Keratinocyte (primary cell): ENCODE data around the gene PDZD2. TPM values are rescaled to one million over a fixed set of nuclear protein-coding genes. Genes with fewer than 3 reads are reported as not detected.

Source experiments
- DNase-seq: peaks from one replicate; pipeline ENCODE4 v3.0.0-alpha.2; 2011; ENCODE audit warnings: low read depth, missing footprints, low spot score
- FAIRE-seq: peaks from 2 replicates; lab custom pipeline; 2011; peaks lifted over from hg19 to GRCh38; lab: Jason Lieb, UNC
- H2AFZ ChIP-seq: 2 replicates; pipeline ENCODE4 v1.6.0; 2012; ENCODE audit warnings: low read length, control low read depth, inconsistent platforms; ENCODE audit not compliant: control insufficient read depth
- H3K27ac ChIP-seq: 2 replicates; pipeline ENCODE4 v1.5.1; 2011; ENCODE audit warnings: low read length; ENCODE audit not compliant: control insufficient read depth, insufficient read depth
- H3K27me3 ChIP-seq: 3 replicates; pipeline ENCODE4 v1.6.0; 2011; ENCODE audit warnings: low read length; ENCODE audit not compliant: control insufficient read depth, insufficient read depth; ENCODE audit errors: extremely low read depth
- H3K36me3 ChIP-seq, 2 experiments: 2 replicates in 1 of 2; 3 replicates in 1 of 2; pipeline ENCODE4 v1.5.1; 2011; ENCODE audit warnings: low read length in 2 of 2, mild to moderate bottlenecking in 1 of 2; ENCODE audit not compliant: control insufficient read depth in 2 of 2, insufficient read depth in 2 of 2; ENCODE audit errors: extremely low read depth in 1 of 2
- H3K4me1 ChIP-seq: 3 replicates; pipeline ENCODE4 v1.5.1; 2011; ENCODE audit warnings: low read length; ENCODE audit not compliant: control insufficient read depth, insufficient read depth; ENCODE audit errors: extremely low read depth
- H3K4me2 ChIP-seq: 3 replicates; pipeline ENCODE4 v1.6.0; 2011; ENCODE audit warnings: low read depth, low read length; ENCODE audit not compliant: control insufficient read depth, insufficient read depth; ENCODE audit errors: extremely low read depth
- H3K4me3 ChIP-seq, 3 experiments: fragments of 200-600 bp in 1 of 3; sonication (generic) in 1 of 3; 2 replicates in 2 of 3; 3 replicates in 1 of 3; pipeline ENCODE4 v1.5.1; 2011 to 2016; ENCODE audit warnings: low read length in 3 of 3, mild to moderate bottlenecking in 3 of 3, control low read depth in 2 of 3, inconsistent platforms in 1 of 3, low read depth in 1 of 3, mixed read lengths in 1 of 3, mixed run types in 1 of 3, moderate library complexity in 1 of 3; ENCODE audit not compliant: control insufficient read depth in 2 of 3, insufficient read depth in 2 of 3; ENCODE audit errors: extremely low read depth in 1 of 3
- H3K79me2 ChIP-seq: 2 replicates; pipeline ENCODE4 v1.6.0; 2012; ENCODE audit warnings: low read length; ENCODE audit not compliant: control insufficient read depth, insufficient read depth
- H3K9ac ChIP-seq: 3 replicates; pipeline ENCODE4 v1.6.0; 2011; ENCODE audit warnings: low read length; ENCODE audit not compliant: control insufficient read depth, insufficient read depth; ENCODE audit errors: extremely low read depth
- H3K9me1 ChIP-seq: 3 replicates; pipeline ENCODE4 v1.6.0; 2011; ENCODE audit warnings: low read length; ENCODE audit not compliant: control insufficient read depth, insufficient read depth; ENCODE audit errors: extremely low read depth
- H3K9me3 ChIP-seq: 2 replicates; pipeline ENCODE4 v1.5.1; 2012; ENCODE audit warnings: low read depth, low read length; ENCODE audit not compliant: control insufficient read depth
- H4K20me1 ChIP-seq: 3 replicates; pipeline ENCODE4 v1.6.0; 2011; ENCODE audit warnings: low read length; ENCODE audit not compliant: control insufficient read depth, insufficient read depth; ENCODE audit errors: extremely low read depth
- CTCF ChIP-seq, 3 experiments: IDR thresholded peaks in 1 of 3; conservative IDR thresholded peaks in 1 of 3; optimal IDR thresholded peaks in 1 of 3; 2 replicates in 2 of 3; 3 replicates in 1 of 3; pipeline versions ENCODE3 to v1.5.1; 2011; ENCODE audit warnings: low read length in 3 of 3, mild to moderate bottlenecking in 3 of 3, moderate library complexity in 2 of 3, control low read depth in 1 of 3, inconsistent platforms in 1 of 3; ENCODE audit not compliant: insufficient read depth in 2 of 3; ENCODE audit errors: extremely low read depth in 1 of 3
- EZH2 ChIP-seq: IDR thresholded peaks from one replicate; pipeline ENCODE4 v1.6.1; 2012; ENCODE audit warnings: inconsistent platforms, mild to moderate bottlenecking, low read length, moderate library complexity
- dilution Hi-C: fragments of 300-500 bp; cut with MboI; formaldehyde crosslinking; loops from one replicate; pipeline ENCODE4 v1.7.0; 2020; ENCODE audit warnings: low sequenced_read_pairs; ENCODE audit not compliant: extremely low pct_ligation_motif_present
- polyA plus RNA-seq, 5 experiments: library from polyadenylated mRNA; depleted of rRNA in 3 of 5; stranded (reverse) in 3 of 5; stranded (forward) in 1 of 5; unstranded in 1 of 5; fragments of >200 nt; gene quantifications; 1 replicate in 1 of 5; 2 replicates in 3 of 5; 3 replicates in 1 of 5; pipeline versions ENCODE4 v1.2.1 to v1.2.3, GENCODE V29; 2011 to 2012; ENCODE audit warnings: missing spikeins in 2 of 5, low read depth in 1 of 5, low replicate concordance in 1 of 5

PDZD2 gene
- polyA plus RNA-seq, 1 donor (not counting 4 experiments of a cell fraction or from before 2014, with no cell fraction given), result 7.3 TPM

- H3K9me3 ChIP-seq, result no peaks in the 10 kb centered on the region
- no peak overlapping the region for H3K4me3 ChIP-seq
- no peak overlapping the region for H3K27ac ChIP-seq
- peaks cover 16 to 20% of the 10 kb centered on the region in 2 experiments for H3K36me3 ChIP-seq
- H3K27me3 ChIP-seq, result no peaks in the 10 kb centered on the region
- H3K79me2 ChIP-seq, result no peaks in the 10 kb centered on the region
- H3K4me2 ChIP-seq, result no peak overlapping the region
- FAIRE-seq (no peak), DNase-seq (no peak)
- H4K20me1 ChIP-seq, result no peaks in the 10 kb centered on the region
- no peak overlapping the region for H3K9ac ChIP-seq
- H2AFZ ChIP-seq, result no peak overlapping the region
- dilution Hi-C loops, result no loop called here
- H3K4me1 ChIP-seq, result no peaks in the 10 kb centered on the region
- no peak for TF ChIP-seq EZH2
- TF ChIP-seq CTCF (optimal IDR thresholded peaks at IDR 0.05 in 1 of 3, IDR thresholded peaks at IDR 0.05 in 1 of 3, conservative IDR thresholded peaks at IDR 0.05 in 1 of 3; ENCODE audit: extremely low read depth in 1 of 3, insufficient read depth in 2 of 3, low read length in 3 of 3), result no peak
- H3K9me1 ChIP-seq, result no peaks in the 10 kb centered on the region
These were observed 461.9 kb downstream of the PDZD2 start for GRCh38 chr5:32100691-32101302.

- H4K20me1 ChIP-seq, result no peaks in the 10 kb centered on the region
- H3K36me3 ChIP-seq, result peaks cover 20% of the 10 kb centered on the region in 2 experiments
- no peak overlapping the region for H2AFZ ChIP-seq
- H3K27ac ChIP-seq, result no peak overlapping the region
- no peaks in the 10 kb centered on the region for H3K27me3 ChIP-seq
- FAIRE-seq (no peak), DNase-seq (no peak)
- dilution Hi-C loops, result no loop called here
- H3K4me3 ChIP-seq, result no peak overlapping the region
- H3K9ac ChIP-seq, result no peak overlapping the region
- no peaks in the 10 kb centered on the region for H3K9me3 ChIP-seq
- H3K9me1 ChIP-seq, result no peaks in the 10 kb centered on the region
- H3K4me2 ChIP-seq, result no peak overlapping the region
- no peaks in the 10 kb centered on the region for H3K79me2 ChIP-seq
- TF ChIP-seq EZH2 (no peak), CTCF (optimal IDR thresholded peaks at IDR 0.05 in 1 of 3, IDR thresholded peaks at IDR 0.05 in 1 of 3, conservative IDR thresholded peaks at IDR 0.05 in 1 of 3; ENCODE audit: extremely low read depth in 1 of 3, insufficient read depth in 2 of 3, low read length in 3 of 3) (no peak)
- no peaks in the 10 kb centered on the region for H3K4me1 ChIP-seq
These were observed 463.5 kb downstream of the PDZD2 start for GRCh38 chr5:32102254-32102986.
